Medulla oblongata (tissue), 1 donor: ENCODE measurements around the gene PTCRA.

Experiments used
- DNase-seq: peaks from one replicate; pipeline ENCODE4 v3.0.0-alpha.2; 2015; ENCODE audit errors: extremely low spot score

Gene PTCRA

GRCh38 chr6:42971746-42972327 lies 56.0 kb downstream of the PTCRA start:
- no peak for DNase-seq

DNA sequence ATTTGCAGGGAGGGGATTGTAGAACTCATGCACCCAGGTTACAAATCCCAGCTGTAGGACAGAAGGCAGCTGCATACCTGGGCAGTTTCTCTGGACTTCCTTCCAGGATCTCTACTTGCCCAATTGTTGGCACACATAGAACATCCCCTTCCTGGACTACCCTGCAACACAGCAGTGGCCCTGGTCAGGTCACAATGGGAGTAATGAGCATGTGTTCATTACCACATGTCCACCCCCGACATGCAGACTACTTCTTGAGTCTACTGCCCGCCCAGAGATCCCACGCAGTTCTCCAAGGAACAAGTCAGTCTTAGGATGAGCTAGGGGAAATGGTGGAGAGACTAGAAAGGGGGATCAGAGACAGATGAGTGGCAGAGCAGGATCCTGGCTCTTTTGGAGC lies 58.1 kb downstream of the PTCRA start:
- no peak for DNase-seq

DNA sequence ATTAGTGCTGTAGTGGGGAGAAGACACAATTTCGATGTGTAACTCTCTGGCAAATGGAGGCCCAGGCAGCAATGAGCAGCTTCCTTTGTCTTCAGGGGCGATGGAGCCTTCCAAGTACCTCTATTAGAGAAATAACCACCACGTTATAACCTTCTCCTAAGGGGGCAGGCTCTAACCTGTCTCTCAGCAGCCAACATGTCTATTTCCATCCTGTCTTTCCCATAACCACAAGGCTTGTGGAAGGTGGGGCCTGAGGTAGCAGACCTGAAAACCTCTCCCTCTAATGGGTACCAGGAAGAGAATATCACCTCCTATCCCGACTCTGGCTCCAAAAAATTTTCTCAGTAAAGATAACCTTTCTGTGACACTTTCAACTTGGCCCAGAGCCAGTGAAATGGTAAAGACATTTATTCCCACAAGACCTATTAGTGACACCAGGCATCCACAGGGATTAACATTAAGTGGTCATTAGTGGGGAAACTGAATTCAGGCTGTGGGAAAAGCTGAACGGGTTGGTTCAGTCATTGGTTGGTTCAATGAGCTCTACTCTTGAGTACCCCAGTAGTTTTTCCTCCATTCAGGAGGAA lies 59.2 kb downstream of the PTCRA start:
- no peak for DNase-seq
